ENCODE results near the gene AKR1C2.
"Not testable (repeated sequence)": the region's sequence is repeated elsewhere in the genome, so short reads cannot be mapped to it uniquely, and the experiment has no call there.

AKR1C2 gene

DNA sequence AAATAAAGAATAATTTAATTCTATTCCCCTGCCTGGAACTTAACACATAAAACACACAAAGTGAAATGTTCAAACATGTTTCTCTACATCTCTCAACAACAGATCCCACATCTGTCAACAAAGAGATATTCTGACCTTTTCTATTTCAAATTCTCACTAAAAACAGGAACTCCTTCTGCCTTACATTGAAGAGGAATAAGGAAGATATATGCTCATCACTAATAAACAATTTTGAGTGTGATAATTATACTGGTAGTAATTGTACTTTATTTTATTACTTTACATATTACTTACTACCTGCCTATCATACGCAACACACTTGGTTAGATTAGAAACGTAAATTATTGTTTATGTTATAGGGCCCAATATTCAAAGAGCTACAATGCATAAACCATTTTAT is 13.4 kb downstream of the AKR1C2 start:
- no peak for DNase-seq

DNA sequence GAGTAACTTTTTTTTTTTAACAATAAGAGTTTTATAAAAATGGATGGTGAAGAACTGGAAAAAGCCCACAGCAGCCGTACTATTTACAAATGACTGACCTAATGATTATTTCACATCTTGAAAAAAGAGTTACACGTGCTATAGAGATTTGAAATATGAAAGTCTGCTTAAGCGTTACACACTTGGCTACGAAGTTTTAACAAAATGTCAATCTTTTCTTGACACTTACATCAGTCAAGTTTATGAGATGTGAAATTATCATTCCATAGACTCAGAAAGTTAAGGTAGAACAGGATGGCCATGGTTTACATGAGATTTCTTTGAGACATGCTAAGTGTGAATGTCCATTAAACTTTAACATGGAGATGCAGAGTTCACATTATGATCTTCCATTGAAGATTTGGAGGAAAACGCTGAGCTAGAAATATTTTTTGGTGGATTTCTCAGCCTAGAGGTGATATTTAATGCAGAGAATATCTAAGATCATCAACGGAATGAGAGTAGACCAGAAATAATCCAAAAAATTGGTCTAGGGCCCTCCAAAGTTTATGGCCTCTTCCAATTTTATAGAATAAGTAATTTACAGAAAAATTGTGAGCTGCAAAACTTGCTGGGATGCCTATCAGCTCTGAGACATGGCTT is 15.5 kb downstream of the AKR1C2 start:
- not testable (repeated sequence) for DNase-seq

DNA sequence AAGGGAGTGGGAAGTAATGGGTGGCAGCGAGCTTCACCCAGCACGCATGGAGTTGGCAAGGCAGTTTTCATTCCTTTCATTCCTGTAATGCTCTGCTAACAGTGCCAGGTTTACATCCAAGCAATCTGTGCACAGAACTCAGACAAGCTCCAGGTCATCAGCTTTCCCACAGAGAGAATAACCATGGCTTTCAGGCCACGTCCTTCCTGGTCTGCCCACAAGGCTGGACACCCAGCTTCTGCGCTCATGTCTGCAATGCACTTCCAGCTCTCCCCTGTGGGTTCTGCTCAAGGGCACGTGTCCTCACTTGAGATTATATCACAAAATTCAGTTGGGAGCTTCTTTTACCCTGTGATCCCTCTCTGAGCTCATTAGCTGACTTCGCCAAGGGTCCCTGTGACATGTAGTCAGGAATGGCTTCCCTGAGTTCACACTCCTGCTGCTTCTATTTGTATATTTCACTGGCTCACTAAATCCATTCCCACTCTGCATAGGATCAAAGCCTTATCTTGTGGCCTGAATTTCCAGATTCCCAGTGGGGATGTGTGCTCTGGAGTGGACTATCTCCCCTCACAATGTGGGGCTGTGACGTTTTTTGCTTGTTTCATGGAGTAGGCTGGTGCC is 18.6 kb downstream of the AKR1C2 start:
- no peak for DNase-seq

DNA sequence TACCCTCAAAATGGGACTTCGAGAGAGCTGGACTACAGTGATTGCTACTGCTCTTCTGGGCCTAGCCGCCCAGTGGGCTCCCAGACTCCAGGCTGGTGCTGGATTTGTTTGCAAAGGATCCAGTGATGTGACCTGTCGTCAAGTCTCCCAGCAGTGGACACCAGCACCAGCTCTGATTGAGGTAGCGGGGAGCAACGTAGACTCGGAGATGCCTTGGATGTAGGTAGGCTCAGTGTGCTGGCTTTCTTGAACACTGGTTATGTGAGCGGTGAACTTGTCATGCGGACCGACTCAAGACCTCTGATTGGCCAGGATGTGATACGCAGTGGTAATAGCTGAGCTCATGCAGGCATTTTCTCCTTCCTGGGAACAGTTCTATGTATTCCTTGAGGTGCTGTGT is 19.4 kb downstream of the AKR1C2 start:
- no peak for DNase-seq

GRCh38 chr10:4983615-4984216 is 19.9 kb downstream of the AKR1C2 start:
- DNase-seq, result no peak

GRCh38 chr10:4982764-4983226 is 20.9 kb downstream of the AKR1C2 start:
- no peak for DNase-seq

DNA sequence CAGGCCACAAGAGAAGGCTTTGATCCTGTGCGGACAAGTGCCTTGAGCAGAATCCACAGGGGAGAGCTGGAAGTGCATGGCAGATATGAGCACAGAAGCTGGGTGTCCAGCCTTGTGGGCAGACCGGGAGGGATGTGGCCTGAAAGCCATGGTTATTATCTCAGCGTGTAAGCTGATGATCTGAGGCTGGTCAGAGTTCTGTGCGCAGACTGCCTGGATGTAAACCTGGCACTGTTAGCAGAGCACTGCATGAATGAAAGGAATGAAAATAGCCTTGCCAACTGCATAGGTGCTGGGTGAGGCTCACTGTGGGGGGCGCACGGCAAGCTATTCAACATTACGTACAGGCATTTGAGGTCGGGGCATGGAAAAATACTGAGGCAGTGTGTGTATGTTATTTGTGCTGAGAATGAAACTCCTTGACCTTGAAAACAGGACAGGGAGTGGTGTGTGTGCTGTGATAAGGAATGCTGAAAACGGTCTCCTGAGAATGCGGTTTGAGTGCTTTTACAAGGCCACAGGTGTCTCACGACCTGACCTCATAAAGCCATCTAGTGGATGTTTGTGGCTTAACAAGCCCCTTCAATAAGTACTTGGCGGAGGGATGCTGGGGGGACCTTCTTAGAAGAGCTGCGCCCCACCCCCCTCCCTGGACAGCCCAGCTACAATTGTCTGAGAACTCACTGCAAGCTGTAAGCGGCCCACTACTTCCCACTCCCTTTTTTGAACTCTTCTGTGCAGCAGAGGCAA is 21.8 kb downstream of the AKR1C2 start:
- DNase-seq, result no peak

GRCh38 chr10:4980793-4981192 is 22.9 kb downstream of the AKR1C2 start:
- no peak for DNase-seq

GRCh38 chr10:4978870-4979269 is 24.8 kb downstream of the AKR1C2 start:
- no peak for DNase-seq

DNA sequence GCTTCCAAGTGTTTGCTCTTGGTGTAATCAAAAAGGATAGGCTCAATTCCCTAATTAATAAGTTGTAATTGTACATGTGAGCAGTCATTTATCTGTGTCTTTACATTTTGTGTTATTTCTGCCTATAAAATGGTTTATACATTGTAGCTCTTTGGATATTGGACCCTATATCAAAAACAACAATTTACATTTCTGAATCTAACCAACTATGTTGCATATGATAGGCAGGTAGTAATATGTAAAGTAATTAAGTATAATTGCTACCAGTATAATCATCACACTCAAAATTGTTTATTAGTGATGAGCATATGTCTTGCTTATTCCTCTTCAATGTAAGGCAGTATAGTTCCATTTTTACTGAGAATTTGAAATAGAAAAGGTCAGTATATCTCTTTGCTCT is 26.6 kb downstream of the AKR1C2 start:
- no peak for DNase-seq

DNA sequence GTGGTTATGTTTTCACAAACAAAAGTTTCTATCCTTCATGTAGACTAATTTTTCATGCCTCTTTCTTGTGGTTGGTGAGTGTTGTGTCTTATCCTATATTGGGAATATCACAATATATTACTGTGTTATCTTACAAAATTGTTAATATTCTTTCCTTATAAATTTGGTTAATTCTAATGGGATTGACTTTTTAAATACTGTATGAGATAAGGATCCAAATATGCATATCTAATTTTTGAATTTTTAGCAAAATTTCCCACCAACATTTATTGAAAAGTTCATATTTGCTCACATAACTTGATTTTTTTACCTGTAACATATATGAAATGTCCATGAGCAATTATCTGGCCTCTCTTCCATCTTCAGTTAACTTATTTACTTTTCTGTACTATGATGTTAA is 29.3 kb downstream of the AKR1C2 start:
- DNase-seq, result not testable (repeated sequence)

DNA sequence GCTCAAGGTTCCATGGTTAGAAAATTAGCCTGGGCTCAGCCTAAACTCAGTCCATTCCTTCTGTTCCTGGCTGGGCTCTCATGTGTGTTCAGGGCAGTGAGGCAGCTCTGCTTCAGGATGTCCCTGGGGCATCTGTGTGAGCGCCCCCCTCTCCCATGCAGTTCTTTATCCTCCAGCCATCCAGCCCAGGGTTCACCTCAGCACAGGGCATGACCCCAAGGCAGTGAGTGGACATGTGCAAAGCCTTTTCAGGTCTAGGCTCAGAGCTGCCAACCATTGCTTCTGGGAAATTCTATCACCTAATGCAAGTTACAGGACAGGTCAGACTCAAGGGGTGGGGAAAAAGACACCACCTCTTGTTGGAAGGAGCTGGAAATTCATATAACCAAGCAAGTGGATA is 30.4 kb downstream of the AKR1C2 start:
- DNase-seq, result not testable (repeated sequence)

- not testable (repeated sequence) for DNase-seq
Observed at GRCh38 chr10:4972369-4973142, 31.1 kb downstream of the AKR1C2 start.

DNA sequence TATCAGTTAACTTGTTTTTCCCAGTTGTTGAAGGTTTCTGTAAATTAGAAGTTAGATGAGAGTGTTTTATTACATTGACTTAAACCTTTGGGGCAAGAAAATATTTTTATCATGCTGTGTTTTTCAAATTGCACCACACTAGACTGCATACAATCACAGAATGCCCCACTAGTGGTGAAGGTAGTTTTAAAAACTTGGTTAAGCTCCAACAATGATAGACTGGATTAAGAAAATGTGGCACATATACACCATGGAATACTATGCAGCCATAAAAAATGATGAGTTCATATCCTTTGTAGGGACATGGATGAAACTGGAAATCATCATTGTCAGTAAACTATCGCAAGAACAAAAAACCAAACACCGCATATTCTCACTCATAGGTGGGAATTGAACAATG is 33.3 kb downstream of the AKR1C2 start:
- DNase-seq, result not testable (repeated sequence)

- not testable (repeated sequence) for DNase-seq
Observed at GRCh38 chr10:4969289-4969688, 34.4 kb downstream of the AKR1C2 start.

DNA sequence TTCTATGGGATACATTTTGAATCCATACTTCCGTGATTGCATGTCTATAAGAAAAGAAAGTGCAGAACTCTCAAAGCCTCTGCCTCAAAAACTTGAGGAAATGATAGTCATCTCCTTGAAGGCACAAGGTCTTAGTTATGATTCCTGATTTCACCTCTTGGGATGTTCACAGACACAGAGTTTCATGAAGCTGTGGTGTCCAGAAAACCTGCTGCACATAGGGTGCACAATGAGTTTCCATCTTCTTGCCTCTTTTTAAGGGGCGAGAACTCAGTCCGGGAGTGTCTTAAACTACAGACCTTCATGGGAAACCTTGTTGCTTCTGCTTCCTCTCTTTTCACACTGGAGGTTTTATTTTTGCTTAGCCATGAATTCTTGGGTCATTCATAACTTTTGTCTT is 36.5 kb downstream of the AKR1C2 start:
- not testable (repeated sequence) for DNase-seq

DNA sequence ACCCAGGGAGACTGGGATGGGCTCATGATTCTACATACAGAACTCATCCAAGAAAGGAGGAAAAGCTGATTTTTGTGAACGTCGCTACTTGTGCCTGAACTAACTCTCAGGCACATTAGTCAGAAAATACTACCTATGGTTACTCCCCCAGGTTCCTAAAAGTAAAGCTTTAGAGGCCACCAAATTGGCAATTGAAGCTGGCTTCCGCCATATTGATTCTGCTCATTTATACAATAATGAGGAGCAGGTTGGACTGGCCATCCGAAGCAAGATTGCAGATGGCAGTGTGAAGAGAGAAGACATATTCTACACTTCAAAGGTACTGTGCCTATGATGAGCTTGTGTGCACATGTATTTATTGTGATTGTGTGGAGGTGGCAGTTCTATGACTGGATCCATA is 37.9 kb downstream of the AKR1C2 start:
- not testable (repeated sequence) for DNase-seq

GRCh38 chr10:4963815-4964154 is 39.9 kb downstream of the AKR1C2 start:
- DNase-seq, result not testable (repeated sequence)

DNA sequence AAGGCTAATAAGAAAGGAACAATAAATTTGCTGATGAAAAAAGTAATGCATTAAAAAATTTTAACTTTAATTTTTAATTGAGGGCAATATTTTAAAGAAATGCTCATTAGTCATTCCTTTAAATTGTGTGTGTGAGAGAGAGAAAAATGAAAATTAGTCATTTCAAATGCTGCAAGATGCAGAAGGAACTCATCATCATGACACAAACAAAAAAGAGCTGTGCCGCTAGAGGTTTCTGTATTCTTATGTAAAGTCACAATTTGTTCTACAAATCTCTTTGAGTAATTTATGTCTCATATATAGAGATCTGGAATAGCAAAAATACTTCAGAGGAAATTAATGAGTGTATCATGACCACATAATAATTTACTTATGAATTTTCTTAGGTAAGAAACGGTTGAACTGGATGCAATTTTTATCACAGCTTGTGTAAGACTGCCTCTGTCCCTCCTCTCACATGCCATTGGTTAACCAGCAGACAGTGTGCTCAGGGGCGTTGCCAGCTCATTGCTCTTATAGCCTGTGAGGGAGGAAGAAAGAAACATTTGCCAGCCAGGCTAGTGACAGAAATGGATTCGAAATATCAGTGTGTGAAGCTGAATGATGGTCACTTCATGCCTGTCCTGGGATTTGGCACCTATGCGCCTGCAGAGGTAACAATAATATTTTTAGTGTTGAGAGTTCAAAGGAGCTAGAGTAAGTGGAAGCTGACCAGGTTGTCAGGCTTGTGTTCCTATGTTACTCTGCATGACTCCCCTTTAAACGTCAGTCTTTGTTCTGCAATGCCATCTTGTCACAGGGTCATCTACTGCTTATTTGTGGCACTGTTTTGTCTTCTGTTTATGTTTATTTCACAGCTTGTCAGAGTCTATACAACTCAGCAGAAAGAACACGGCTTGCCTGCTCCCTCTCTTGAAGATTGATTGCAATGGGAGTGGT is 40.5 kb downstream of the AKR1C2 start, which contains the start of gene AKR1C1:
Gene AKR1C1 (plus strand): TSS at position 540 of the 939 bp plus-strand sequence. CDS start 30 bp downstream, at position 570.
- DNase-seq, result not testable (repeated sequence)

DNA sequence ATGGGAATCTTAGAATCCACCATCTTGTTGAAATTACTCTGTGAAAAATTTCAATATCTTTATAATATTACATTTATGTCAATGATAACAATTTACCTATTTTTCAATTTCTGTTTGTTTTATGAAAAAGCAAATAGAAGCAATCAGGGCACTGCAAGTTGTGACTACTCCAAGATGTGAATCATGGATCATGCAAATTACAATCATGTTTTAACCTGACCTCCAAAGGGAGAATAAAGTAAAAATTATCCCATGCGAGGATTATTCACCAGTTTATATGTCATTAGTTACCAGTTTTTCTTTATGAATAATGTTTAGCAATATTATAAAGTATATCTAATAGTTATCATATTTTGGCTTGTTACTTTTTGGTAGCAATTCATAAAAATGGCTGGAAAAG is 41.3 kb downstream of the AKR1C2 start:
- DNase-seq, result not testable (repeated sequence)
